Measurements from ENCODE around the gene HS3ST2.
"Not testable (repeated sequence)": the region's sequence is repeated elsewhere in the genome, so short reads cannot be mapped to it uniquely, and the experiment has no call there.

Gene HS3ST2

DNA sequence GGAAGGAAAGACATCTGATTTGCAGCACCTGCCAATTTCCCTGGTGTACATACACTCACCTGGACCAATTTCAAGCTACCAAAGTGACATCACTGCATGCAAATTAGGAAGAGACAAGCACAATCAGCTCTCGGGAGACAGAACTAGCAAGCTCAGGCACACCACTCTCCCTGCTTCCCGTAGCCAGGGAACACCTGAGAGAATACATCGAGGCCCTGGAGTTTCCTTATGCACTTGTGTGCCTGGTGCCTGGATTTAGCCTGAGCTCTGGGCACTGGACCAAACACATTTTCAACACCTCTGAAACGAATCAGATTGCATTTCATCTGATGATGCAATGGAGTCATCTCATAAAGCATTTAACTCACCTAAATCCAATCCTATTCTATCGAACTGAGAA is 110.5 kb downstream of the HS3ST2 start:
- Histone ChIP-seq H3K4me3 (no peak overlapping the region), H3K27ac (no peak overlapping the region)

GRCh38 chr16:22926105-22926751 is 112.3 kb downstream of the HS3ST2 start:
- H3K27ac ChIP-seq: no peak overlapping the region
- H3K4me3 ChIP-seq: no peak overlapping the region

DNA sequence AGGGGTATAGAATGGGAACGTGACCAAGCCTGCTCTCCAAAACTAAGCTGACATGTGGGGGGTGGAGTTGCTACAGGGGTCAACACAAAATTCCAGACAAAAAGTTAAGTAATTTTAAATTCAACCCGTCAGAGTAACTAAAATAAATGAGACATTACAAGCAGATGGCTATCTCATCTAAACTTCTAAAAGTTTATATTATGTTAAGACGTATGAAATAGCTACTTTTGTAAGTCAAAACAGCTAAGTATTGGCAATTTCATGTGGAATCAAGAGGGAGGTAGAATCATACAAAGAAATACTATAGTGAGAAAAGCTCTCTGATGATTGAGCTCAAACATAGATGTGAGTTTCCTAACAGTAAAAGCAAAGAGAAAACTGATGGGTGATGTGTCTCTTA is 113.3 kb downstream of the HS3ST2 start:
- H3K4me3 ChIP-seq: no peak overlapping the region
- H3K27ac ChIP-seq: no peak overlapping the region

DNA sequence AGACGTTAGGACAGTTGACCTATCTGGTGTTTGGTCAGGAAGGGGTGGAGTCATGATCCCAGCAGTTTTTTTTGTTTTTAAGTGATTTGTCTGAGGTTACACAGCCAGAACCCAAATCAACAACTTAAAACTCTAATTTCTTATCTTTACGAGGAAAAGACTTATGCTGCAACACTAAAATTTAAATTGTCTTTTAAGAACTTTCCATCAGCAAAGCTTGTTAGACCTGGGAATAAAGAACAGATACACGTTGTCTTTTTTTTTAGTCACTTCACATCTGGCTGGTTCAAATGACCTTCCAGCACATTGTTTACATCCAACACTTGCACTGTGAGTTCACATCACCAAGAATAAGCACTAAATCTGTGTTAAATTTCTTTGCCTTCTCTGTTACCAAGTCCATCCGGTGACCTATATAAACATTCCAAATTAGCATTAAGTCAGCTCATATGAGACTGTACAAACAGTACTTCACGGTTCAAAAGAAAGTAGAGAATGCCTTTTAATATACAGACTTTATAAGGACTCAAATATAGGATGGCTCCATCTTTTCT is 115.0 kb downstream of the HS3ST2 start:
- Histone ChIP-seq H3K27ac (no peak overlapping the region), H3K4me3 (no peak overlapping the region)

DNA sequence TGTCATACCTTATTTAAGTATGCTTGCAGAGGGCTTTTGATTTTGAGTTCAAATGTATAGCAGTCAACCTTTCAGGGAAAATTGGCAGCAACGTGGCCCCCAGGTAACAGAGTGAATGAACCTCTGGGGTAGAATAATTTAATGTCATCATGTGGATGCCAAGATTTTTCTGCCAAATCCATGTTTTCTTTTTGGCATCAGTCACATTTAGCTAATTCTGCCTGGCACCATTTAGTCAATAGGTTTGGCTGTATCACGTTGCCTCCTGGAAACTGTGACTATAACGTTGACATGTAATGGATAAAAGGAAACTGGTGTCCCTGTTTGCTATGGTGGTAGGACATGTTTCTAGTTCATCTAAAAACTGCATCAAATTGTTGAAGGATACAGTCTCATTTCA is 115.5 kb downstream of the HS3ST2 start:
- H3K4me3 ChIP-seq: no peak overlapping the region
- H3K27ac ChIP-seq: no peak overlapping the region

- no peak overlapping the region for H3K27ac ChIP-seq
- no peak overlapping the region for H3K4me3 ChIP-seq
Measured at GRCh38 chr16:22932032-22932771, 118.2 kb downstream of the HS3ST2 start.

DNA sequence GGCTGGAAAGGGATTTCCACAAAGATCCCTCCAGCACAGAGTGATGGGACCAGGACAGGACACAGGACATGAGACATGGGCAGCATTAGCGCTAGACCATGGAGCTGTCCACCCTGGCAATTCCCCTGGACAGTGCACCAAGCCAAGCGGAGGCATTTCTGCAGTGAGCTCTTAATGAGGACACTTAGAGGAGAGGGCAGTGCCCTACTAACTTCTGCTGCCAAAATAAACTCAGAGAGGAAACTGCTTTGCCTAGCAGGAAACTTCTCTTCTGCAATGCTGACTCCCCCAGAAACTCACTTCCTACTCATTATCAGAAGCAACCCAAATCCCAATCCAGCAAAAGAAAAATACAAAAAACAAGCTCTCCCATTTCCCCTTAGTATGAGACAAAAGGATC is 119.2 kb downstream of the HS3ST2 start:
- Histone ChIP-seq H3K27ac (no peak overlapping the region), H3K4me3 (no peak overlapping the region)

GRCh38 chr16:22934786-22935185 is 120.8 kb downstream of the HS3ST2 start:
- H3K27ac ChIP-seq: no peak overlapping the region
- H3K4me3 ChIP-seq: no peak overlapping the region

GRCh38 chr16:22937169-22937568 is 123.2 kb downstream of the HS3ST2 start:
- no peak overlapping the region for H3K27ac ChIP-seq
- H3K4me3 ChIP-seq: no peak overlapping the region

DNA sequence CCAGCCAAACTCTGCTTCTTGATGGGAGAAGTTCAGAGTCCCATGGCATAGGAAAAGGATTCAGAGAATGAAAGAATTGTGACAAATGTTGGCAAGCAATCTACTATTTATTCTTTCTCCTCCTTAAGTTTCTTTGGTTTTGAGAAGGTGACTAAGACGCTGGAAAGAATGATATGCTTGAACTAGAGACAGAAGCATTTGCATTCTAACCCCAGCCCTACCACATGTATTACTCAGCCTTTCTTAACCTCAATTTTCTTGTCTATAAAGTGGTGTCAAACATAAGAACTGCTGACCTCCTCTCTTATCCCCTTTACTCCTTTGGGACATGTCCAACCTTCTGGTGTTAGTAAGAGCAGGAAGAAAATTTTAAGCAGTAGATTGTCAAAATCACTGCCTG is 124.7 kb downstream of the HS3ST2 start:
- no peak overlapping the region for H3K4me3 ChIP-seq
- no peak overlapping the region for H3K27ac ChIP-seq

- H3K4me3 ChIP-seq, H3K27ac ChIP-seq: not testable (repeated sequence)
Measured at GRCh38 chr16:22939744-22940363, 125.9 kb downstream of the HS3ST2 start.

DNA sequence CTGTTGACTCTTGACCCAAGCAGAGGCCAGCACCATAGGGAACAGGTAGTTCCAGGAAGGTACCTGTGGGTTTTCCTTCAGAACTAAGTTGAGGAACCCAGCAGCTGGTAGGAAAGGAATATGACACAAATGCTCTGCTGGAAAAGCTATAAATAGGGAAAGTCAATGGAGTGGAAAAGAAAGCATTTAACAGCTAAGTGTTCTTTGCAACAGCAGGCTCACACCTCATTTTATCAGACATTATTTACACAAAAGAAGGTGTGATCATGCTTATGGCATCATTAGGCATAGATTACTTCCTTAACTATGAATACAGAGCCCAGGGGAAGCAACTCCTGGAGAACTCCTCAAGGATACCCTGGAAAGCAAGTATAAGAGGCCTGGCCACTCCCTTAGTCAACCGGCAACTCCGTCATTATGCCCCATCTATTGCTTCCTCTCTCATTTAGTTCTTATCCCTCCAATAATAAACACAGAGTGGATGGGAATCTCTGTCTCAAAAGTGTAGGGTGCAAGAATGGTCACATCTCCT is 128.1 kb downstream of the HS3ST2 start:
- no peak overlapping the region for H3K4me3 ChIP-seq
- H3K27ac ChIP-seq: no peak overlapping the region

GRCh38 chr16:22942811-22943210 is 128.8 kb downstream of the HS3ST2 start:
- no peak overlapping the region for H3K4me3 ChIP-seq
- H3K27ac ChIP-seq: no peak overlapping the region

- no peak overlapping the region for H3K4me3 ChIP-seq
- no peak overlapping the region for H3K27ac ChIP-seq
Measured at GRCh38 chr16:22945361-22945760, 131.4 kb downstream of the HS3ST2 start.

GRCh38 chr16:22946433-22946832 is 132.5 kb downstream of the HS3ST2 start:
- no peak overlapping the region for H3K4me3 ChIP-seq
- H3K27ac ChIP-seq: no peak overlapping the region

GRCh38 chr16:22948058-22948602 is 134.2 kb downstream of the HS3ST2 start:
- peak overlapping the region in 2 of 7 experiments; percentile 4 to 9 for H3K4me3 ChIP-seq

DNA sequence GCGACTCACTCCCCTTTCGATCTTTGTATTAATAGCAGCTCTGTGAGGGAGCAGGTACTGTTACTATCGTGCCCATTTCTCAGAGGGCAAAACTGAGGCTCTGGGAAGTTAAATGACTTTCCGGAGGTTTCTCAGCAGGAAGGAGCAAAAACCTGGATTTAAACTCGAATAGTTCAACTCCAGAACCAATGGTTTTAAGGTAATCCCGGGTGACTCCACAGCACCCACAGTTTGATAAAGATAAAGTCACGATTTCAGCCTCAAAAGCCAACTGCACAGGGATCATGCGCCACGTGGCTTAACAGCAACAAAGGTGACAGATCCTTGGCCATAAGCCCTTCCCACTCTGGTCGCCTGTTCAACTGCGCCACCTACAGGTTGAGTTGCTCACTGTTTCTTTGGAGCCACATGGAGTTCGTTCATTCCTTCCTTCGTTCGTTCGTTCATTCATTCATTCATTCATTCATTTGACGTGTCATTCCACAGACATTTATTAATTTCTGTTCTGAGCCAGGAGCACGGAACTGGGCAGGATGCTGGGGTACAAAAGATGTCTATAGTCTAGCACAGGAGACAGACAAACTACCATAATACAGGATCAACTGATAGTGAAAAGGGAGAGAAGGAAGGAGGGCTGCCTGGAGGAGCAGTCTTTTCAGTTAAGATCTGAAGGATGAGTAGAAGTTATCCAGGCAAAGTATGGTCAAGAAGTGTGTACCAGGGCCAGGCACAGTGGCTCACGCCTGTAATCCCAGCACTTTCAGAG is 134.8 kb downstream of the HS3ST2 start:
- peak overlapping the region in 2 of 7 experiments; percentile 4 to 9 for H3K4me3 ChIP-seq

More at GRCh38 chr16:22948058-22948602, 134.2 kb downstream of the HS3ST2 start:
- H3K27ac ChIP-seq: no peak overlapping the region

DNA sequence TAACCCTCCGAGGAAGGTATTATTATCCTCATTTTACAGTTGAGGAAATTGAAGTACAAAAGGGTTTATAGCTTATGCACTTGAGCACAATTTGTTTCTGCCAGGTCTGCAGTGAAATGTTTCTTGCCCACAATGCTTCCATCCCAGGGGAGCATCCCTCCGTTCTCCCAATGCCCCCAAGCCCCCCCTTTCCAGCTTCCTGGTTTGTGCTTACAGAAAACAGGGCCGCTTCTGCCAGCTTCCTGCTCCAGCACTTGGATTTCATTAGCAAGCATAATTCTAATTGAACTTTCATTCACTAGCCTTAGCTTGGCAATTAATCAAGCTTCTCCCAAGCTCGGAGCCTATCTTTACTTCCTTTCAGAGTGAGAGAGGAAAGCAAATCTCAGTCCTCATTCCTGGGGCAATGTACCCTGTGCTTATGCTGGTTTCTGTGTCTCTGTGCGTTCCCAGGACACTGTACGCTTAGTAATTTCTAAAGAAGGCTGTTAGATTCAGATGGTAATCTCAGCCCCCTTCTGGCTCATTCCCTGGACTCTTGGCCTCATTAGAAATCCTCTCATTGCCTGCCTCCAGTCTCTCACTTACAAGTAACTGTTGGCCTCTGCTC is 141.6 kb downstream of the HS3ST2 start:
- Histone ChIP-seq H3K4me3 (no peak overlapping the region), H3K27ac (no peak overlapping the region)

More for the DNA sequence above, 134.8 kb downstream of the HS3ST2 start:
- H3K27ac ChIP-seq: no peak overlapping the region

- Histone ChIP-seq H3K27ac (no peak overlapping the region), H3K4me3 (no peak overlapping the region)
Measured at GRCh38 chr16:22961206-22961605, 147.2 kb downstream of the HS3ST2 start.

Measured in skin epidermis (tissue), 12 donors.